ENCODE measurements around the gene ATG9B. TPM values are rescaled to one million over a fixed set of nuclear protein-coding genes. Genes with fewer than 3 reads are reported as not detected.

Gene ATG9B
- total RNA-seq, 1 donor, result under 0.01 TPM

DNA sequence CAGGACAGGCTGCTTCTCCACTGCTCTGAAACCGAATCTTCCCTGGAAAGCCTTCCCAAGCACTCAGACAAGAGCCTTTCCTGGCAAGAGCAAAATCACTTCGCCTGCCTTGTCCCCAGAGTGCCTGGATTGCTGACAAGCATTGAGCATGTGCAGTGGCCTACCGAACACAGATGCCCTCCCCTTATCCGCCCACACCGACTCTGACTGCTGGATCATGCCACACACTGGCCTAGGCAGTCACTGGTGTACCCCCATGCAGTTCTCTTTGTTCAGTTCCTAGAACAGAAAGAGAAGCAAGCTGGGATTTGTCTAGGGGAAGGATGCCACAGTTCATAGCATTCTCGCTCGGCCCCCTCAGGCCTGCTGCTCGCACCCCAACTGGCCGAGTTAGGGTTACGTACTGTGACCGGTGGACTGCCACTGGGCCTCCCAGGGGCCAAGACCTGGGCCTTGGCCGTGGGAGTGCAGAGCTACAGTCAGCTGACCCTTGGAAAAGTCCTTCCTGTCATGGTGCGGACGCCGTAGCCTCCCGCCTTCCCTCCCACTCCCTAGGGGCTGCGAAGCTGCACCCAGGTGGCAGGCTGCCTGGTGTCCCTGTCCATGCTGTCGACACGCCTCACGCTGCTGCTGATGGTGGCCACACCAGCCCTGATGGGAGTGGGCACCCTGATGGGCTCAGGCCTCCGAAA lies 10.9 kb upstream of the ATG9B start:
- no peak overlapping the region for H3K4me3 ChIP-seq (ENCODE audit: low read depth, low read length)
- TF ChIP-seq, protein P1, sequence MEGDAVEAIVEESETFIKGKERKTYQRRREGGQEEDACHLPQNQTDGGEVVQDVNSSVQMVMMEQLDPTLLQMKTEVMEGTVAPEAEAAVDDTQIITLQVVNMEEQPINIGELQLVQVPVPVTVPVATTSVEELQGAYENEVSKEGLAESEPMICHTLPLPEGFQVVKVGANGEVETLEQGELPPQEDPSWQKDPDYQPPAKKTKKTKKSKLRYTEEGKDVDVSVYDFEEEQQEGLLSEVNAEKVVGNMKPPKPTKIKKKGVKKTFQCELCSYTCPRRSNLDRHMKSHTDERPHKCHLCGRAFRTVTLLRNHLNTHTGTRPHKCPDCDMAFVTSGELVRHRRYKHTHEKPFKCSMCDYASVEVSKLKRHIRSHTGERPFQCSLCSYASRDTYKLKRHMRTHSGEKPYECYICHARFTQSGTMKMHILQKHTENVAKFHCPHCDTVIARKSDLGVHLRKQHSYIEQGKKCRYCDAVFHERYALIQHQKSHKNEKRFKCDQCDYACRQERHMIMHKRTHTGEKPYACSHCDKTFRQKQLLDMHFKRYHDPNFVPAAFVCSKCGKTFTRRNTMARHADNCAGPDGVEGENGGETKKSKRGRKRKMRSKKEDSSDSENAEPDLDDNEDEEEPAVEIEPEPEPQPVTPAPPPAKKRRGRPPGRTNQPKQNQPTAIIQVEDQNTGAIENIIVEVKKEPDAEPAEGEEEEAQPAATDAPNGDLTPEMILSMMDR (IDR thresholded peaks at IDR 0.05; ENCODE audit: insufficient read depth, low read length), result no peak
- DNase-seq (ENCODE audit: low read depth), result no peak

- H3K4me3 ChIP-seq (ENCODE audit: low read depth, low read length), result no peak overlapping the region
- no peak for DNase-seq (ENCODE audit: low read depth)
- TF ChIP-seq, protein P1 (IDR thresholded peaks at IDR 0.05; ENCODE audit: insufficient read depth, low read length), result no peak
Observed at GRCh38 chr7:151034312-151035025, 10.2 kb upstream of the ATG9B start.

DNA sequence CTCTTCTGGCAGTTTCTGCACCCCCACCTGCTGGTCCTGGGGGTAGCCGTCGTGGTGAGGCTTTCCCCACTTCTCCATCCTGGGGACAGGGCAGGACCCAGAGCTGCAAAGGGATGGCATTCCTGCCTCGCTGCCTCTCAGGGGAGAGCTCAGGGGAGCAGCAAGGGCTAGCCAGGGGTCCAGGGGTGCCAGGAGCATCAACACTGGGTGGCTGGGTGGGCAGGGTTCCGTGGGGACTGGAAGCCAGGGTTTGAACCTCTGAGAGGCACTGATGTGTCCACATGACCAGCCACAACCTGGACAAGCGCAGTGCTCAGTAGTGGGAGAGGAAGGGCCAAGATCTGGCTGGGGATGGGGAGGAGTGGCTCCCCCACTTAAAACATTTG lies 9.6 kb upstream of the ATG9B start:
- DNase-seq (ENCODE audit: low read depth), result no peak
- H3K4me3 ChIP-seq (ENCODE audit: low read depth, low read length), result no peak overlapping the region
- TF ChIP-seq, protein P1 (IDR thresholded peaks at IDR 0.05; ENCODE audit: insufficient read depth, low read length), result no peak

DNA sequence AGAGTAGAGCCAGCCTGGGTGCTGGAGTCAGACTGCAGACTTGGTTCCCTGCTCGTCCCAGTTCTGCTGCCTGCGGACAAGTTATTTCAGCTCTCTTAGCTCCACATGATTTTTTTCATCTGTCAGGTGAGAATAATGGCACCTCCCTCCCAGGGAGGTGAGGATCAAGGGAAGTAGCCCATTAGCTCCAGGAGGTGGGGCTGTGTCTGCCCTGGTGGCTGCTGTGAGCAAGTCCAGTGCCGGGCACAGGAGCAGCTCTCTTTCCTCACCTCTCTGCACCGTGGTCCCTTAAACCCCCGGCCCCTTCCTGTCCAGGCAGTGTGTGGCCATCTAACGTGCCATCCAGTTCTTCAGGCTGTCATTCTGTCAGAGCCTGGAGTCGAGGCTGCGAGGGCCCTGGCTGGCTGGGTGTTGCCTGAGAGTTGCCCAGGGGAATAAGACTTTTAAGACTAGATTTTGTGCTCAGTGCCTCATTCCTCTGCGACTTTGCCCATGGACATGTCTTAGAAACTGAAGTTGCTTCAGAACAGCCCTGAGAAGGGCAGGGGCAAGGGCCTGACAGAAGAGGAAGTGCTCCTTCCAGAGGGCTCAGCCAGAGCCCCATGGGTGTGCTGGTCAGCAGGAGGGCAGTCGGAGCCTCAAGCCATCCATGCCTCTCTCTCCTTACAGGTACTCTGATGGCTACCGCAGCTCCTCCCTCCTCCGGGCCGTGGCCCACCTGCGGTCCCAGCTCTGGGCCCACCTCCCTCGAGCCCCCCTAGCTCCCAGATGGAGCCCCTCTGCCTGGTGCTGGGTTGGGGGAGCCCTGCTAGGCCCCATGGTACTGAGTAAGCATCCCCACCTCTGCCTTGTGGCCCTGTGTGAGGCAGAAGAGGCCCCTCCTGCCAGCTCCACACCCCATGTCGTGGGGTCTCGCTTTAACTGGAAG lies 8.9 kb upstream of the ATG9B start:
- no peak overlapping the region for H3K4me3 ChIP-seq (ENCODE audit: low read depth, low read length)
- TF ChIP-seq, protein P1 (IDR thresholded peaks at IDR 0.05; ENCODE audit: insufficient read depth, low read length), result no peak
- no peak for DNase-seq (ENCODE audit: low read depth)

- TF ChIP-seq, protein P1 (IDR thresholded peaks at IDR 0.05; ENCODE audit: insufficient read depth, low read length), result no peak
- no peak for DNase-seq (ENCODE audit: low read depth)
Observed at GRCh38 chr7:151031011-151031410, 6.7 kb upstream of the ATG9B start.

GRCh38 chr7:151028948-151029501 lies 4.7 kb upstream of the ATG9B start:
- TF ChIP-seq, protein P1 (IDR thresholded peaks at IDR 0.05; ENCODE audit: insufficient read depth, low read length), result no peak
- peak overlapping the region; percentile 91 for H3K4me3 ChIP-seq (ENCODE audit: low read depth, low read length)
- peak; percentile 12 for DNase-seq (ENCODE audit: low read depth)

More at GRCh38 chr7:151031011-151031410, 6.7 kb upstream of the ATG9B start:
- H3K4me3 ChIP-seq (ENCODE audit: low read depth, low read length), result no peak overlapping the region

Measured in fibroblast of the aortic adventitia (primary cell).